ENCODE measurements around the gene CA10. TPM values are rescaled to one million over a fixed set of nuclear protein-coding genes. Genes with fewer than 3 reads are reported as not detected.

Gene CA10
- total RNA-seq, 1 donor from 2014 or later = 2.0 TPM

DNA sequence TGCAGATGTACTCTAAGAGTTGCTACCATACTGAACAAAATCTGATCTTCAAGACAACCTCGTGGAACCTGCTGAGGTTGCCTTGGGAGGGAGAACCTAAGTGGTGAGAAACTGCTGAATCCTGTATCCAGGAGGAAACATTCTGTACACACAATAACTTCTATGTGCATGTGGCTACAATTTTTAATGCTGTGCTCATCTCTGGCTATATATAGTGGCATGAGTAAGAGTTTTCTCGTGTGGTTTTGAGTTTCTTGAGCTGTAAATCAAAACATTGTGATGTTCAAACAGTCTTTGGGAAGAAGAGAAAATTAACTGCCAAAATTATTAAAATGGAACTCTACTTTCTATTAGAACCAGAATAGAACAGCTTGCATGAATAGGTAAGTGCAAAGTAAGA lies 206.8 kb downstream of the CA10 start:
- intact Hi-C loops (cut with DNase I) = no loop called here
- Histone ChIP-seq H3K36me3 (no peaks in the 10 kb centered on the region), H3K4me3 (no peak overlapping the region), H3K27ac (no peak overlapping the region), H3K27me3 (no peaks in the 10 kb centered on the region), H3K9me3 (no peaks in the 10 kb centered on the region), H3K4me1 (no peaks in the 10 kb centered on the region)
- TF ChIP-seq, protein P1, sequence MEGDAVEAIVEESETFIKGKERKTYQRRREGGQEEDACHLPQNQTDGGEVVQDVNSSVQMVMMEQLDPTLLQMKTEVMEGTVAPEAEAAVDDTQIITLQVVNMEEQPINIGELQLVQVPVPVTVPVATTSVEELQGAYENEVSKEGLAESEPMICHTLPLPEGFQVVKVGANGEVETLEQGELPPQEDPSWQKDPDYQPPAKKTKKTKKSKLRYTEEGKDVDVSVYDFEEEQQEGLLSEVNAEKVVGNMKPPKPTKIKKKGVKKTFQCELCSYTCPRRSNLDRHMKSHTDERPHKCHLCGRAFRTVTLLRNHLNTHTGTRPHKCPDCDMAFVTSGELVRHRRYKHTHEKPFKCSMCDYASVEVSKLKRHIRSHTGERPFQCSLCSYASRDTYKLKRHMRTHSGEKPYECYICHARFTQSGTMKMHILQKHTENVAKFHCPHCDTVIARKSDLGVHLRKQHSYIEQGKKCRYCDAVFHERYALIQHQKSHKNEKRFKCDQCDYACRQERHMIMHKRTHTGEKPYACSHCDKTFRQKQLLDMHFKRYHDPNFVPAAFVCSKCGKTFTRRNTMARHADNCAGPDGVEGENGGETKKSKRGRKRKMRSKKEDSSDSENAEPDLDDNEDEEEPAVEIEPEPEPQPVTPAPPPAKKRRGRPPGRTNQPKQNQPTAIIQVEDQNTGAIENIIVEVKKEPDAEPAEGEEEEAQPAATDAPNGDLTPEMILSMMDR (IDR thresholded peaks at IDR 0.05) = no peak
- TF ChIP-seq POLR2A (IDR thresholded peaks at IDR 0.05) = no peak
- TF ChIP-seq POLR2AphosphoS5 (IDR thresholded peaks at IDR 0.05; ENCODE audit: insufficient read depth in 1 of 2, low read depth in 1 of 2) = no peak
- no peak for DNase-seq (ENCODE audit: extremely low spot score in 2 of 2)

DNA sequence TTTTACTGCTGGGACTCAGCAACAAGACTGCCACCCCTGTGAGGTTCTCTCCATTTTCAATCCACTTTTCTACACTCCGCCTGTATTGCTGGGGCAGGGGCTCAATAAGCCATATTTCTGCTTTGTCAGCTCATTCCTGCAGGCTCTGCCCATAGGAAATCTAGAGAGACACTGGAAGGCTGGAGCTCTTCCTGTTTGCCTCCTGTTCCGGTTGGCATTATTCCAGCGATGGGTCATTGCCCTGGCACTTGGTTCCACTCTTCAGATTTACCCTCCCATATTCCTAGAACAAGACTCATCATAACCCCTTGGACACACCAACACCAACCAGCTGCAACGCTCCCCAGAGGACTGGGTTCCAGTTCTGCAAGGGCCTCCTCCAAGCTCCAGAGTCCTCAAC lies 210.4 kb downstream of the CA10 start:
- Histone ChIP-seq H3K36me3 (no peaks in the 10 kb centered on the region), H3K4me3 (no peak overlapping the region), H3K27ac (no peak overlapping the region), H3K9me3 (no peaks in the 10 kb centered on the region), H3K27me3 (no peaks in the 10 kb centered on the region), H3K4me1 (no peaks in the 10 kb centered on the region)
- intact Hi-C loops (cut with DNase I) = no loop called here
- no peak for DNase-seq (ENCODE audit: extremely low spot score in 2 of 2)
- TF ChIP-seq POLR2A (IDR thresholded peaks at IDR 0.05) (no peak), POLR2AphosphoS5 (IDR thresholded peaks at IDR 0.05; ENCODE audit: insufficient read depth in 1 of 2, low read depth in 1 of 2) (no peak)
- TF ChIP-seq, protein P1 (IDR thresholded peaks at IDR 0.05) = no peak

DNA sequence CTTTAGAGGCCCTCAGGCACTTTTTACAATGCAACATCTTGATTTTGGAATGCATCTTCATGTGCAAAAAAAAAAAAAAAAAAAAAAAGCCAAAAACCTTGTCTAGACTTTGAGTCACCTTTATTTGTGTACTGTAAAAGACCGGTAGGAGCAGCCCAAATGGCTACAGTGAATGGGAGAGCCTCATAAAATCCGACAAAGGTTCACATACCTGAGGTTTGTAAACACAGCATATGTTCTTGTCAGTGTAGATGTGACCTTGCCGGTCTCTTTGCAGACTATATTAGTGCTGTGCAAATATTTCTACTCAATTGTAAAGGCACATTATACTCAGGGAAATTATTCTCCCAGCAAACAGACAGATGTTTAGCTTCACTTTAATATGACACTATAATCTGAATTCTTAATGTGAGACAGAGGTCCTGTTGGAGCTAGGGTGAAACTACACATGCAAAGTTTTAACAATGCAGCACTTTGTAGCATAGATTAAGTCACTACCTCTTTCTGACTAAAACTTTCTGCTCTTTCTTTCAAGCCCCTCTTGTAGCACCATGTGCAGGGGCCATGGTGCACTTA lies 211.3 kb downstream of the CA10 start:
- H3K4me1 ChIP-seq = no peaks in the 10 kb centered on the region
- no peak for DNase-seq (ENCODE audit: extremely low spot score in 2 of 2)
- TF ChIP-seq, protein P1 (IDR thresholded peaks at IDR 0.05) = no peak
- TF ChIP-seq POLR2AphosphoS5 (IDR thresholded peaks at IDR 0.05; ENCODE audit: insufficient read depth in 1 of 2, low read depth in 1 of 2) = no peak
- no peak for TF ChIP-seq POLR2A (IDR thresholded peaks at IDR 0.05)
- H3K4me3 ChIP-seq = no peak overlapping the region
- H3K27me3 ChIP-seq = no peaks in the 10 kb centered on the region
- no peaks in the 10 kb centered on the region for H3K9me3 ChIP-seq
- intact Hi-C loops (cut with DNase I) = no loop called here
- H3K36me3 ChIP-seq = no peaks in the 10 kb centered on the region
- no peak overlapping the region for H3K27ac ChIP-seq

DNA sequence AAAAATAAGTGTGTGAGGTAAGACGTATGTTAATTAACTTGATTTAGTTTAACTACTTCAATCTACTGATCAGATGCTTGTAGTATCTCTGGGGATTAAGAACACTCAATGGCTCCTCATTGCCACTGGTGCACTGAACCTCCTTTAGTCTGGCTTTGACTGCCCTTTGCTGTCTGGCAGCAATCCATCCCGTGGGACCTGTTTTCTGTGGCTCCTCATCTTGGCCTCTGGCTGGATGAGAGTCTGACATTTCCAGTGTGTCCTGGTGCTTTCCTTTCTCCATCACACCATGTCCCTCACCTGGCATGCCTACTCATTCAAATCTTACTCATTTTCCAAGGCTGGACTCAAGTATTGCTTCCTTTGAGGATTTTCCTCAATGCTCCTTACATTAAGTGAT lies 212.2 kb downstream of the CA10 start:
- DNase-seq (ENCODE audit: extremely low spot score in 2 of 2) = no peak
- Histone ChIP-seq H3K36me3 (no peaks in the 10 kb centered on the region), H3K27ac (no peak overlapping the region), H3K27me3 (no peaks in the 10 kb centered on the region), H3K4me3 (no peak overlapping the region), H3K4me1 (no peaks in the 10 kb centered on the region), H3K9me3 (no peaks in the 10 kb centered on the region)
- TF ChIP-seq POLR2A (IDR thresholded peaks at IDR 0.05) (no peak), POLR2AphosphoS5 (IDR thresholded peaks at IDR 0.05; ENCODE audit: insufficient read depth in 1 of 2, low read depth in 1 of 2) (no peak)
- TF ChIP-seq, protein P1 (IDR thresholded peaks at IDR 0.05) = no peak
- intact Hi-C loops (cut with DNase I) = no loop called here

DNA sequence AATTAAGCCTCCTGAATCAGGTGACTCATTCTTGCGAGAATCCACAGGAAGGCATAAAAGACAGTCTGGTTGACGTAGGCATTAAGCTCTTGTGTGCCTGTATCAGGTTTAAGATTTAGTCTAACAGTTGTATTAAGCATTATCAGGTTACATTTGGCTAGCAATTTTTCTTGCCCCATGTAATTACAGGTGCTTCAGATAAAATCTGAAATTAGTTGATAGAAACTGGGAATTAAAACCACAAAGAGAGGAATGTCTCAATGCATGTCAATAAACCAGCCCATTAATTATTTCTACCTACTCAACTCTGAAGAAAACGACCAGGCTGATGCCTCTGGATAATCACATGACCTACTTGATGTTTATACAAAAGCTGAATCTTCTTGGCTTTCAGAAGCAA lies 217.2 kb downstream of the CA10 start:
- no peaks in the 10 kb centered on the region for H3K27me3 ChIP-seq
- H3K9me3 ChIP-seq = no peaks in the 10 kb centered on the region
- no peaks in the 10 kb centered on the region for H3K36me3 ChIP-seq
- H3K4me1 ChIP-seq = no peaks in the 10 kb centered on the region
- H3K27ac ChIP-seq = no peak overlapping the region
- TF ChIP-seq POLR2AphosphoS5 (IDR thresholded peaks at IDR 0.05; ENCODE audit: insufficient read depth in 1 of 2, low read depth in 1 of 2) = no peak
- TF ChIP-seq POLR2A (IDR thresholded peaks at IDR 0.05) = no peak
- TF ChIP-seq, protein P1 (IDR thresholded peaks at IDR 0.05) = no peak
- intact Hi-C loops (cut with DNase I) = no loop called here
- DNase-seq (ENCODE audit: extremely low spot score in 2 of 2) = no peak
- no peak overlapping the region for H3K4me3 ChIP-seq

All from vagina (tissue), 2 donors.